DOHH2 (cell line): ENCODE data around the gene NASP.

Experiments used
- CTCF ChIP-seq: fragments of 200-600 bp; sonication (generic); IDR thresholded peaks from one replicate; pipeline ENCODE4 v1.5.1; 2014; ENCODE audit warnings: antibody characterized with exemption, mild to moderate bottlenecking, low read depth, low read length; ENCODE audit not compliant: poor library complexity, severe bottlenecking
- EZH2phosphoT487 ChIP-seq: fragments of 200-600 bp; sonication (generic); IDR thresholded peaks from 2 replicates; pipeline ENCODE4 v1.6.1; 2017; ENCODE audit warnings: borderline replicate concordance, mild to moderate bottlenecking, antibody characterized with exemption, low read length, moderate library complexity, mixed read lengths

DNA sequence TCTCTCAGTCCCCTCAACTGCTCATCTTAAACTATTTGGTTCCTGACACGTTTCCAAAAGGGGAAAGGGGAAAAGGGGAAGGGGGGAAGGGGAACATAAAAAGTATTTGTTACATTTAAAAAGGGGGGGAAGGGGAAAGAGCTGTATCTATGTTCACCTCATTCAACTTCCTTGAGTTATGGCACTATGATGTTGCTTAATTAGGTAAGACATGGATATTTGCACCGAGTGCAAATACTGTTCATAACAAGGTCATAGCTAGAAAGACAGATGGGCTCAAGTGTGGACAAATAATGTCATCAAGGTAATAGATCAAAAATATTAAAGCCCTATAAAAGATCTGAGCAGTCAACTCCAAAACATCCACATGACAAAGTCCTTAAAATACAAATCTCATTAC is 76.5 kb downstream of the NASP start:
- TF ChIP-seq CTCF (no peak), EZH2phosphoT487 (no peak)
